ENCODE data around the gene RNF151. TPM values are rescaled to one million over a fixed set of nuclear protein-coding genes. Genes with fewer than 3 reads are reported as not detected.
"Not testable (repeated sequence)": the region's sequence is repeated elsewhere in the genome, so short reads cannot be mapped to it uniquely, and the experiment has no call there.

RNF151 gene
- total RNA-seq, 1 donor from 2014 or later: not detected

GRCh38 chr16:2001035-2001434 is 34.4 kb downstream of the RNF151 start:
- ATAC-seq: no peak
- intact Hi-C loops (cut with DNase I): no loop called here
- no peak for DNase-seq (ENCODE audit: low spot score)

DNA sequence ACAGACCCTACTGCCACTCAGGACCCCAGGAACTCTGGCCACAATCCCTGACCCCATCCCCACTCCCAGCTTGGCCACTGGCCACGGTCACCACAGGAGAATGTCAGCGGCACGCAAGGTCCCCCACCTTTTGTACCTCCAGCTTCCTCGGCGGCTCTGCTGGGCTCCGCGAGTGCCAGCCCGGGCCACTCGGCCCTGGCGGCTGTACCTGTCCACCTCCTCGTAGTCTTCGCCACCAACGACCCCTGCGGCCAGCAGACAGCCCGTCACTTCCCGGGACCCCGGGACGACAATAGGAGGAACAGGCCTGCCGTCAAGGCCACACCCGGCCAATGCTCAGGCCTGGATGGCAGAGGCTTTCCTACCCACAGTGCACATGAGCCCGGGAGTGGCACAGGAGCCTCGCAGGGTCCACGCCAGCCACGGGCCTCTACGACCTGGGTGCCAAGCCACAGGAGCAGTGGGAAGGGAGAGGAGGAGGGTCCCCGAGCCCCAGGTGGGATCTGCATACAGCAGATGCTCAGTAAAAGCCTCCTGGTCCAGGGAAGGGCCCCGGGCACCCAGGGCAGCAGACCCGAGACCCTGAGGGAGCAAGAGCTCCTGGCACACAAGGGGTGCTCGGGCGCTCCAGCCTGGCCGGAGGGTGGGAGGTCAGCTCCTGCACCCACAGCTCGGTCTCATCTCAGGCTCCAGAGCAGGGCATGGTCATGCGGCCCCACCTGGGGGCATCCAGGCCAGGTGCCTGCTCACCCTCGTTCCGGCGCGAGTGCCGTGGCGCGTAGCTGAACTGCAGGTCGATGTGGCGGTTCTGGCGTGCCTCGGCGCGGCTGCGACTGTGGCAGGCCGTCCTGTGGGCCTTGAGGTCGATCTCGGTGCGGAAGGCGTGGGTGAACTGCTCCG is 35.0 kb downstream of the RNF151 start:
- ATAC-seq (no peak), DNase-seq (ENCODE audit: low spot score) (no peak)
- intact Hi-C loops (cut with DNase I): no loop called here

GRCh38 chr16:2002406-2003230 is 36.0 kb downstream of the RNF151 start:
- DNase-seq (ENCODE audit: low spot score) (no peak), ATAC-seq (no peak)
- intact Hi-C loops (cut with DNase I): no loop called here

DNA sequence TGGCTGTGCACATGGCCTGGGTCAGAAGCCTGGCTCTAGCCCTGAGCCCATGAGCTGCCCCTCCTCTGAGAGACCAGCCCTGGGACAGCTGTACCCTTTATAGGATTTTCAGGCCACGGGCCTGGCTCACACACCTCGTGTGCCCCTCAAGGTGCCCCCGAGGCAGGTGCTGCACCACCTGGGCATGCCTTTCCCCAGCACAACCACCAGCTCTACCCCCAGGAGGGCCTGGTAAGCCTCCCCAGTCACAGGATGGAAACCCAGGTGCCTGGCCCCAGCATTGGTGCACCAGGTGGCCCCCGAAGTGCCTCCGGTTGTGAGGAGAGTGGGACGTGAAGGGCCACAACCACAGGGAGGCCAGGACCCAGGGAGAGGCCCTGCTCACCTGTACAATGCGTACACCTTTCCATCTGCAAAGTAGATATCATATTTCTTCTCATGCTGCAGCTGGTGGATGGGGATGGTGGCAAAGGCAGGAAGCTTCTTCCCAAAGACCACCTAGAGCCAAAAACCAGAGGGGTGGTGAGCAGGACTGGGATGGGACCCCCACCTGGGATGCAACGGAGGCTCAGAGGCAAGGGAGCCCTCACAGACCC is 36.7 kb downstream of the RNF151 start:
- ATAC-seq (no peak), DNase-seq (ENCODE audit: low spot score) (no peak)
- intact Hi-C loops (cut with DNase I): no loop called here

GRCh38 chr16:2003827-2004641 is 37.4 kb downstream of the RNF151 start:
- intact Hi-C loops (cut with DNase I): no loop called here
- DNase-seq (ENCODE audit: low spot score) (peak; percentile 88), ATAC-seq (peak; percentile 76)

DNA sequence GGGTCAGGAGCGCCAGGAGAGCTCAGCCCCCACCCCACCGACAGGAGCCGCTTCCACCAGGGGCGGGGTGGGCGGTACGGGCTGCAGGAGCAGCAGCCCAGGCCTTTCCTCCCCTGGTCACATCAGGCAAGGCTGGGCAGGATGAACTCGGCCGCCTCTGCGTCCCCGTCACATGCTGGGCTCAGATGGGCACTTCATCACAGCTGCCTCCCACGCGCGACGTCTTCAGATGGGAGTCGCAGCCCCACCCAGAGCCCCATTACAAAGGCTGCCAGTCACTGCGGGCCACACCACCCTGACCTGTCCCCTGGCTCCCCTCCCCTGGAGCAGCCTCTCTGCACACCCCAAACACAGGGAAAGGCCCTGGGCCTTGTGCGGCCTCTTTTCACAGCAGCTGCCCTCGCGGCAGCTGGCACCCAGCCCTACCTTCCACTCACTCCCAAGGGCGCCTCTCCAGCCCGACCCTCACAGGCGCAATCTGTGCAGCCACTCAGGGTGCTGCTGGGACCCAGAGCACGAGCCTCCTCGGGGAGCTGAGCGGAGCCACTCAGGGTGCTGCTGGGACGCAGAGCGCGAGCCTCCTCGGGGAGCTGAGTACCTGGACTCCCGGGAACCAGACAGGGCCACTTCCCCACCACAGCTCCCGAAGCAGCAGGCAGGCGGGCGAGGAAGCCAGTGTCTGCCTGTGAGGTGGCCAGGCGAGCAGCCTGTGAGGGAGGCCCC is 38.3 kb downstream of the RNF151 start:
- intact Hi-C loops (cut with DNase I): loop anchor here (5.0 kb wide), 1 partner anchor 252 kb away; no protein-coding TSS in a partner anchor
- ATAC-seq: peak; percentile 3
- no peak for DNase-seq (ENCODE audit: low spot score)

GRCh38 chr16:2005646-2006045 is 39.0 kb downstream of the RNF151 start:
- ATAC-seq: no peak
- intact Hi-C loops (cut with DNase I): loop anchor here (5.0 kb wide), 1 partner anchor 252 kb away; no protein-coding TSS in a partner anchor

DNA sequence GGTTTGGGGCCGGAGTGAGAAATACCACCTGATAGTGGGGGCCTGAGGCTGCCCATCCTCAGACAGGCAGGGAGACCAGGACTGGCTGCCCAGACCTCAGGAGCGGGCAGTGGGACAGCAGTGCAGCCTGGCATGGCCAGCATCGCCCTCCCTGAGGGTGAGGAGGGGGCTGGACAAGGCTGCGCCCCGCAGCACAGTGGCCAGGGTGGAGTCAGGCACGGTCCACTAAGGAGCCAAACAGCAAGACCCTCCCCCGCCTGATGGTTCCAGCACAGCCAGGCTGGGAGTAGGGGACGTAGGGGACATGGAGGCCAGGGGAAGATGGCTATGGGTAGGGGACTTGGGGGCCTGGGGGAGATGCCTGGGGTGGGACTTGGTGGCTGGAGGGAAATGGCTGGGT is 39.7 kb downstream of the RNF151 start:
- intact Hi-C loops (cut with DNase I): loop anchor here (5.0 kb wide), 1 partner anchor 251 kb away; no protein-coding TSS in a partner anchor
- ATAC-seq: no peak
- DNase-seq (ENCODE audit: low spot score): no peak

More at GRCh38 chr16:2005646-2006045, 39.0 kb downstream of the RNF151 start:
- peak; percentile 72 for DNase-seq (ENCODE audit: low spot score)

GRCh38 chr16:2007081-2007836 is 40.6 kb downstream of the RNF151 start:
- ATAC-seq (no peak), DNase-seq (ENCODE audit: low spot score) (no peak)
- intact Hi-C loops (cut with DNase I): loop anchor here (5.0 kb wide), 1 partner anchor 250 kb away; no protein-coding TSS in a partner anchor

- intact Hi-C loops (cut with DNase I): loop anchor here (5.0 kb wide), 1 partner anchor 249 kb away; no protein-coding TSS in a partner anchor
- no peak for DNase-seq (ENCODE audit: low spot score)
- peak; percentile 3 for ATAC-seq
Observed at GRCh38 chr16:2008009-2008526, 41.4 kb downstream of the RNF151 start.

DNA sequence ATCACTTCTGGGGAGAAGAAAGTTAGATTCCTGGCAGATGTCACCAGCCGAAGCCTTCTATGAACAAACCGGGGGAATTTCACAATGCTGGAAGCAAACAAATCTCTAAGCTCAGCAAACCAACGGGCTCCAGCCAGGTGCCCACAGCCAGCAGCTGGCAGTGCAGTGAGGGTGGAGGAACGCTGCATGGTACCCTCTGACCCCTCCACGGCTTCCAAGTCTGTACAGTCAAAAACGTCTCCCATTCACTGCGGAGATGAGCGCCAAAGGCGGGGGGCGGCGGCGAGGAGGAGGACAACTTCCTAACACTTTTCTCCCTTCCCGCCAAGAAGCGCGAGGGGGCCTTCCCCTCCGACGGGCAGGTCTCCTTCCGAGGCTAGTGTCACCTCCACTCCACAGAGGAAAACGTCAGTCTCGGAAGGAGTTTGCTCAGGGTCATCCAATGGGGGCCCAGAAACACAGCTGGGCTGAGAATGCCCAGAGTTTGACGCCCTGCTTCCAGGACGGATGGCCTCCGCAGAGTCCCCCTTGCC is 42.0 kb downstream of the RNF151 start:
- intact Hi-C loops (cut with DNase I): loop anchor here (5.0 kb wide), 1 partner anchor 249 kb away; no protein-coding TSS in a partner anchor
- no peak for ATAC-seq
- DNase-seq (ENCODE audit: low spot score): peak; percentile 67

- peak; percentile 68 for DNase-seq (ENCODE audit: low spot score)
Observed at GRCh38 chr16:2009164-2009711, 42.6 kb downstream of the RNF151 start.

DNA sequence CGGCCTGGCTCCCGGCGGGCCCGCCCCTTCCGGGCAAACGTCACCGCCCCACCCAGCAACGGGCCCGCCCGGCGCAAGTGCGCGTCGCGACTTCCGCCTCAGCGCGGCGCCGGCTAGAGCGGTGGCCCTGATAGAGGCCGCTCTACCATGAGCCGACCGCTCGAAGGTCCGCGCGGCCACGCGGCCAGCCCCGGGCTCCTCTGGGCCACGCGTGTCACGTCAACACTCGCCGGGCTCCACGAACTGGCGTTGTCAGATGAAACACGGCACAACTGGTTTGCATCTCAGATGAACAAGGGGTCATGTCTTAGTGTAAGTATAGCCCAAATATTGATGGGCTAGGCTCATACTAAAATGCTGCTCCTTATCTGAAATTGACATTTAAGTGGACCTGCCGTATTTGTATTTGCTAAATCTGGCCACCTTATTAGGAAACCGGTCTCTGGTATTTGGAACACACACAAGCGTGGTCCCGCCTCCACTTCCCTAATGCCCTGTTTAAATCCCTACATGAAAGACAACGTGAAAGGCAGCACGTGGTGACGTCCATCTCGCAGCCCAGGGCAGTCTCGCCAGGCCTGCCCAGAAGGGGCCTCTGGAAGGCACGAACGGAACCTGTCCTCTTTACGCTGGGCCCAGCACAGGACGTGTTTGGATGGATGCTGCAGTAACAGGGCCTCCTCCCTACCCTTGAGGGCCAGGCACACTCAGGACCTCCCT is 43.3 kb downstream of the RNF151 start, which contains the start of gene ZNF598:
Gene ZNF598, minus strand, starts transcription at position 31 of the 720 bp plus-strand sequence.
- intact Hi-C loops (cut with DNase I): loop anchor here (5.0 kb wide), 1 partner anchor 247 kb away; no protein-coding TSS in a partner anchor
- DNase-seq (ENCODE audit: low spot score) (peak; percentile 89), ATAC-seq (peak; percentile 95)

More at GRCh38 chr16:2009164-2009711, 42.6 kb downstream of the RNF151 start:
- no peak for ATAC-seq
- intact Hi-C loops (cut with DNase I): loop anchor here (5.0 kb wide), 1 partner anchor 248 kb away; no protein-coding TSS in a partner anchor

DNA sequence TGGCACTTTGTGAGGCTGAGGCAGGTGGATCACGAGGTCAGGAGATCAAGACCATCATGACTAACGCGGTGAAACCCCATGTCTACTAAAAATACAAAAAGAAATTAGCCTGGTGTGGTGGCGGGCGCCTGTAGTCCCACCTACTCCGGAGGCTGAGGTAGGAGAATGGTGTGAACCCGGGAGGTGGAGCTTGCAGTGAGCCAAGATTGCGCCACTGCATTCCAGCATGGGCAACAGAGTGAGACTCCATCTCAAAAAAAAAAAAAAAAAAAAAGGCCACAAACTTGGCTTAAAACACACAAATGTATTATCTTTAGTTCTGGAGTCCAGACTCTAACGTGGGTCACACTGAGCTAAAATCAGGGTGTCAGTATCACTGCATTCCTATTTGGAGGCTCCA is 45.1 kb downstream of the RNF151 start:
- DNase-seq (ENCODE audit: low spot score); ATAC-seq; intact Hi-C loops (cut with DNase I): not testable (repeated sequence)

- no peak for DNase-seq (ENCODE audit: low spot score)
- intact Hi-C loops (cut with DNase I): no loop called here
- ATAC-seq: no peak
Observed at GRCh38 chr16:2013527-2013926, 46.9 kb downstream of the RNF151 start.

Data from sciatic nerve (tissue), 2 donors.